Upper lobe of right lung (tissue), 1 donor: Measurements from ENCODE around the gene COL18A1. TPM values are rescaled to one million over a fixed set of nuclear protein-coding genes. Genes with fewer than 3 reads are reported as not detected.

Experiments
- ATAC-seq: fragments of 200-7000 bp; cut with Tn5 transposase; one replicate; pipeline ENCODE4 v1.9.1; 2020; ENCODE audit warnings: mild to moderate bottlenecking, moderate library complexity
- DNase-seq: peaks from one replicate; pipeline ENCODE4 v3.0.0-alpha.2; 2020
- H3K27ac ChIP-seq: fragments of 200-600 bp; one replicate; pipeline ENCODE4 v1.8.0; 2022
- H3K27me3 ChIP-seq: fragments of 200-600 bp; one replicate; pipeline ENCODE4 v1.8.0; 2022; ENCODE audit warnings: mild to moderate bottlenecking
- H3K36me3 ChIP-seq: fragments of 200-600 bp; one replicate; pipeline ENCODE4 v1.8.0; 2022
- H3K4me1 ChIP-seq: fragments of 200-600 bp; one replicate; pipeline ENCODE4 v1.8.0; 2022
- H3K4me3 ChIP-seq: fragments of 200-600 bp; one replicate; pipeline ENCODE4 v1.8.0; 2022; ENCODE audit warnings: mild to moderate bottlenecking
- H3K9me3 ChIP-seq: fragments of 200-600 bp; one replicate; pipeline ENCODE4 v1.8.0; 2022
- intact Hi-C: fragments of 100-400 bp; cut with DNase I; formaldehyde crosslinking; loops from one replicate; pipeline ENCODE4 v1.11.0; 2022
- total RNA-seq: library from RNA; stranded (reverse); fragmentation: NEBNext Ultra II Directional; extraction: Animal tissue kit (Norgen Biotek cat#: 25700); gene quantifications from one replicate; pipeline ENCODE4 v1.2.1, GENCODE V29; 2021
- TF ChIP-seq, protein P1 (sequence below): fragments of 200-600 bp; IDR thresholded peaks from one replicate; pipeline ENCODE4 v1.8.0; 2022; ENCODE audit warnings: antibody characterized with exemption
- donor health status: DM: no; HTN: yes; CAD: no; lungs with severe emphysema.

The COL18A1 gene
- total RNA-seq, 1 donor from 2014 or later = 60.4 TPM

DNA sequence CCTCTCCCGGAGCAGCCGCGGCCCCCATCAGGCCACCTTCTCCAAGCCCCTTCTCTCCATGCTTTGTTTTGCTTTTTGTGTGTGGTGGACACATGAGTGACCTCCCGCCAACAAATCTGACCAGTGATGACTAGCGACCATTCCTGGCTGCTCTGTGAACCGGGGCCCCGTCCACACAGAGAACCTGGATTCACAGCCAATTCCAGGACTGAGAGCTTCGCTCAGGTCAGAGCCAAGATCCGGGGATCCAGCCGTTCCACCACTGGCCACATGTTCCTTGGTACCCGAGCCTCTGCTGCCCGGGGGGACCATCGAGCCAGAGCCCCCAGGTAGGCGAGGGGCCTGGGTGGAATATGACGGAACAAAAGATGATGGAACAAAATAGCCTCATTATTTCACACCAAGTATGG lies 46.7 kb upstream of the COL18A1 start:
- TF ChIP-seq, protein P1, sequence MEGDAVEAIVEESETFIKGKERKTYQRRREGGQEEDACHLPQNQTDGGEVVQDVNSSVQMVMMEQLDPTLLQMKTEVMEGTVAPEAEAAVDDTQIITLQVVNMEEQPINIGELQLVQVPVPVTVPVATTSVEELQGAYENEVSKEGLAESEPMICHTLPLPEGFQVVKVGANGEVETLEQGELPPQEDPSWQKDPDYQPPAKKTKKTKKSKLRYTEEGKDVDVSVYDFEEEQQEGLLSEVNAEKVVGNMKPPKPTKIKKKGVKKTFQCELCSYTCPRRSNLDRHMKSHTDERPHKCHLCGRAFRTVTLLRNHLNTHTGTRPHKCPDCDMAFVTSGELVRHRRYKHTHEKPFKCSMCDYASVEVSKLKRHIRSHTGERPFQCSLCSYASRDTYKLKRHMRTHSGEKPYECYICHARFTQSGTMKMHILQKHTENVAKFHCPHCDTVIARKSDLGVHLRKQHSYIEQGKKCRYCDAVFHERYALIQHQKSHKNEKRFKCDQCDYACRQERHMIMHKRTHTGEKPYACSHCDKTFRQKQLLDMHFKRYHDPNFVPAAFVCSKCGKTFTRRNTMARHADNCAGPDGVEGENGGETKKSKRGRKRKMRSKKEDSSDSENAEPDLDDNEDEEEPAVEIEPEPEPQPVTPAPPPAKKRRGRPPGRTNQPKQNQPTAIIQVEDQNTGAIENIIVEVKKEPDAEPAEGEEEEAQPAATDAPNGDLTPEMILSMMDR = no peak
- Histone ChIP-seq H3K27me3 (no peaks in the 10 kb centered on the region), H3K4me3 (no peak overlapping the region), H3K27ac (no peak overlapping the region), H3K4me1 (no peaks in the 10 kb centered on the region), H3K36me3 (no peaks in the 10 kb centered on the region), H3K9me3 (no peaks in the 10 kb centered on the region)
- intact Hi-C loops = no loop called here
- no peak for DNase-seq
- ATAC-seq = no peak

DNA sequence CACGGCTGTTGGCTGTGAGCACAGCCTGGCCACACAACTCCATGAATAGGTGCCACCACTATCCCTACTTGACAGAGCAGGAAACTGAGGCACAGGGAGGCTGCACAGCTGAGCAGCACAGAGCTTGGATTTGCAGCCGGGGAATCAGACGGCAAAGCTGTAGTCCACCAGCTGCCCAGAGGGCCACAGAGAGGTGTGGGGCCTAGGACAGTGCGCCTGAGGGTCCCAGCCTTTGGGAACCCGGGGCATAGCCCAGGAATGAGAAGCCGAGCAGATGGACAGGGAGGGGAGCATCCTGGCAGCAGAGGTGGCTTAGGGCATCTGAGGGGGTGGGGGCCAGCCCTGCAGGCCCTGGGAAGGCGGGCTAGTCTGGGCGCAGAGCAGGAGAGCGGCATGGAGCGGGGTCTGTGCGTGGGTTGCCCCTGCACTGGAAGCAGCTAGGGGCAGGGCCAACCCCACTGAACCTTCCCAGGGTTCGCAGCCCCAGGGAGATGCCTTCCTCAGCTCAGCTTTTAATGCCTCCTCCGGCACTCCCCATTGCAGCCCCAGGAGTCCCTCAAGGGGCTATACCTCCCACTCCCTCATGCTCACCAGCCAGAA lies 46.2 kb upstream of the COL18A1 start:
- no peak for DNase-seq
- no peak for ATAC-seq
- H3K9me3 ChIP-seq = no peaks in the 10 kb centered on the region
- H3K36me3 ChIP-seq = no peaks in the 10 kb centered on the region
- no peak overlapping the region for H3K4me3 ChIP-seq
- no peak overlapping the region for H3K27ac ChIP-seq
- intact Hi-C loops = no loop called here
- H3K27me3 ChIP-seq = no peaks in the 10 kb centered on the region
- TF ChIP-seq, protein P1 = no peak
- peaks cover 4% of the 10 kb centered on the region for H3K4me1 ChIP-seq

DNA sequence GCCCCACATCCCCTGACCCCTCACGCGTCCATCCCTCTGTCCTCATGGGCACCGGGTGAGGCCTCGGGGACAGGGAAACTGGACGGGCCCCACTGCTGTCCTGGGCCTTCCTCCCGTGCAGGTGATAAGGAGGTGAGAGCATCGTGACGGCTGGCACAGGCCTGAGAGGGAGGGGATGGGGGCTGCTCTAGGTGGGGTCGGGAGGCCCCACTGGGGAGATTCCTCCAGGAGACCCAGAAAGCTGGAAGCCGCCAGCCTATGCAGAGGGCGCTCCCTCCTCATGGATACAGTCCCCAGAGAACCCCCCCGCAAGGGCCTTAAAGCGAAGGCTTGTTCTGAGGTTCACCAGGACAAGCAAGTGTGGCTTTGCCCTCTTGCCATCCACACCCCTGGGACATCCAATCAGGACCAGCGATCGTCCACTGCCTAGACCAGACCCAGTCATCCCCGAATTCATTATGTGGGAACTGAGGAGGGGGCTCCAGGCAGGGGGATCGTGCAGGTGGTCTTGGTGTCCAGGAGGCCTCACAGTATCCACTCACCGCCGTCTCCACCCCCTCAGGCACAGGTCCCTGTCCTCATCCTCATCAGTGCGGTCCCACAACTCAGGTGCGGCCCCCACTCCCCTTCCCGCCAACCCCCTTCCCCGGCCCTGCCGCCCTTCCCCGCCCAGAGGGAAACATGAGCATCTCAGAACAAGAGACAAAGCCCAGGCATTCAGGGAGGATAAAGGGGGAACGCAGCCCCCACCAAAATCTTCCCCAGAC lies 45.3 kb upstream of the COL18A1 start:
- TF ChIP-seq, protein P1 = no peak
- H3K4me1 ChIP-seq = peaks cover 12% of the 10 kb centered on the region
- DNase-seq (no peak), ATAC-seq (no peak)
- no peaks in the 10 kb centered on the region for H3K36me3 ChIP-seq
- no peaks in the 10 kb centered on the region for H3K9me3 ChIP-seq
- no peaks in the 10 kb centered on the region for H3K27me3 ChIP-seq
- intact Hi-C loops = no loop called here
- no peak overlapping the region for H3K4me3 ChIP-seq
- no peak overlapping the region for H3K27ac ChIP-seq

DNA sequence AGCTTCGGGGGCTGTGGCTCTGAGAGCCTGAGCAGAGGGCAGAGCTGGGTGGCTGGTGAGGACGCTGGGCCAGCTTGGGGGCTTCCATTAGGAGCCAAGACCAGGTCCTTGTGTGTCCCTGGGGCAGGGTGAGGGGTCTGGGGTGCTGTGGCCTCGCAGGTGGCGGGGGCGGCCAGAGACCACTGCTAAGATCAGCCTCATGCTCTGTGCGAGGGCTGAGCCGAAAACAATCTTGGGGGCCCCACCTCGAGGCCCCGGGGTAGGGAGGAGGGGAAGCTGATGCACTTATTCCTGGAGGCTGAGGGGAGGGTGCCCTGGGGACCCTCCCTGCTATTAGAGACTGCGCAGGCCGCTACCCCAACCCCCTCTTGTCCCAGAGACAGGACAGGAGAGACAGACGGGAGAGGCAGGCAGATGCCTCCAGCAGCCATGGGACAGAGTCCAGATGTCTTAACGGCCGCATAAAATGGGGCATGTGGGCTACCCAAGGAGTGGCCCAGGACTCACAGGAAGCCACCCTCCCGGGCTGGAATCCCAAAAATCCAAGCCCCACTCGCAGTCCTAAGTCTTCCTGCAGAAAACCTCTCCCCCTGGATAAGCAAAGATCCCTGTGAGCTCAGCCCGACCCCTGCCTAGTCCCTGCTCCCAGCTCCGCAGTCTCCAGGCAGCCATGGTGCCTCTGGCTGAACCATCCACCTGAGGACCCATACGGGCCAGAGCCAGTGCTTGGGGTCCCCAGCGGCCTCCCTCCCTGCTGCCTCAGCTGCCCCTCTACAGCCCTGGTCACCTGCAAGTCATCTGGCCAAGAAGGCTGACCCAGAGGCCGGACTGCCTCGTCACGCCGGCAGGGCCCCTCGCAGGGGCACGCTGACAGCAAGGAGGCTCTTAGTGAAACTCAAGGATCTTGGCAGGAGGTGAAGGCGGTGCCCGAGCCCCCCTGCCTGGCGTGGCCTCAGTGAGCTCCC lies 43.6 kb upstream of the COL18A1 start:
- TF ChIP-seq, protein P1 = no peak

DNA sequence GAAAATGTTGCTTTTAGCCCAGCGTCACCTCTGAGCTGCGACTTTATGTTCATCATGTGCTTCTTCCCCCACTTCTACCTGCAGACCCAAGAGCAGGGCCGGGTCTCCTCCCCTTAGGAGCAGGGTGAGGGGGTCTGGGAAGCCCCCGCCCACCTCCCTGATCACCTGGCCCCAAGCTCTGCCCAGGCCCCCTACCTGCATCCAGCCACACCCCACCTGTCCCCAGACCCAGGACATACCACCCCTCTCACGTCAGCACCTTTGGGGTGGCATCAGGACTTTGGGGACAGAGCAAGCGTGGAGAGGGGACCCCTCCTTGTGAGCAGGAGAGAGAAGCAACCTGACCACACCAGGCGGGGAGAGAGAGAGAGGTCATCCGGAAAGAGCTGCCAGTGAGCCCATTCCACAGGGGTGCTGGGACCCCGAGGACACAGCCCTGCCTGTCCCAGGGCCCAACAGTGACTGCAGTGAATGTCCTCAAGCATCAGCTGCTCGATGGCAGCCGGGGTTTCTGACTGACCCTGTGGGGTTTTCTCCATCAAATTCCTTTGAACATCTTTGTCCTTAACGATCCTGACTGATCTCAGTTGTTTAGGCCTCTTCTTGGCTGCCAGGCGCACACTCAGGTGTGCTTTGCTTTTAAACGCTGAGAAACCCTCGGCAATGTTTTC lies 42.8 kb upstream of the COL18A1 start:
- intact Hi-C loops = no loop called here
- Histone ChIP-seq H3K4me3 (no peak overlapping the region), H3K9me3 (no peaks in the 10 kb centered on the region), H3K36me3 (no peaks in the 10 kb centered on the region), H3K27ac (peak overlapping the region; percentile 24), H3K4me1 (peaks cover 20% of the 10 kb centered on the region), H3K27me3 (no peaks in the 10 kb centered on the region)
- ATAC-seq (no peak), DNase-seq (no peak)
- TF ChIP-seq, protein P1 = no peak

More for the DNA sequence above, 43.6 kb upstream of the COL18A1 start:
- peaks cover 20% of the 10 kb centered on the region for H3K4me1 ChIP-seq
- H3K9me3 ChIP-seq = no peaks in the 10 kb centered on the region
- H3K27me3 ChIP-seq = no peaks in the 10 kb centered on the region
- DNase-seq (no peak), ATAC-seq (no peak)
- no peak overlapping the region for H3K27ac ChIP-seq
- no peaks in the 10 kb centered on the region for H3K36me3 ChIP-seq
- no peak overlapping the region for H3K4me3 ChIP-seq
- intact Hi-C loops = no loop called here
